HG02678 (cell line): Measurements from ENCODE around the gene DDAH2.

Source experiments
- ATAC-seq: cut with Tn5 transposase; IDR thresholded peaks from one replicate; pipeline ENCODE4 v1.9.1; 2021; ENCODE audit warnings: mild to moderate bottlenecking, moderate library complexity; ENCODE audit not compliant: unreplicated experiment

Gene DDAH2

DNA sequence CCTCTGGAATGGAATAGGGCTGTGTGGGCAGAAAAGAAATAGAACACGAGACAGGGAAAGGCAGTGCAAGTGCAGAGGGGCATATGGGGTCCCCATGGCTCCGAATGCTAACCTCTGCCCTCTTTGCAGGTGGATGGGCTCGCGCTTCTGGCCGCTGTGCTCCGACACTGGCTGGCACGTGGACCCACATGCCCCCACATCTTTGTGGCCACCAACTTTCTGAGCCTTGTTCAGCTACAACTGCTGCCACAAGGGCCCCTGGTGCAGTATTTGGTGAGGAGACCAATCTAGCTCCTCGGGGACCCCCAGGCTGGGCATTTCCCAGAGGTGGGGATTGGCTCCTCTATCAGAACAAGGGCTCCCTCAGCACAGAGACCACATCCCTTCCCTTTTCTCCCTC is 32.2 kb upstream of the DDAH2 start:
- no peak for ATAC-seq

DNA sequence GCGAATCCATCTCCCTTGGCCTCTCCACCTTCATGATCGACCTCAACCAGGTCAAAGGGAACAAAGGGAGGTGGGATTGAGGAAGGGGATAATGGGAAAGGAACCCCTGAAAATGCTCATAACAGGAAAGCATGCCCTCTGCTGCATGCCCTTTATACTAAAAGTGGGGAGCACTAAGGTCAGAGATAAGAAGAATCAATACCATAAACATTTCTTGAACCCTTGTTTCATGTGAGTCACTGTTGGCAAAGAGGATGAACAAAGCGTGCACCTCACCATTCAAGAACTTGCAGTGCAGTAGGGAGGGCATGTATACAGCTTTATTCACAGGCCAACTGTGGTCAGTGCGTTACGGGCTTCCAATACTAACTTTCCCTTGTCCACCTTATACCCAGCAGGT is 31.7 kb upstream of the DDAH2 start:
- ATAC-seq, result no peak

DNA sequence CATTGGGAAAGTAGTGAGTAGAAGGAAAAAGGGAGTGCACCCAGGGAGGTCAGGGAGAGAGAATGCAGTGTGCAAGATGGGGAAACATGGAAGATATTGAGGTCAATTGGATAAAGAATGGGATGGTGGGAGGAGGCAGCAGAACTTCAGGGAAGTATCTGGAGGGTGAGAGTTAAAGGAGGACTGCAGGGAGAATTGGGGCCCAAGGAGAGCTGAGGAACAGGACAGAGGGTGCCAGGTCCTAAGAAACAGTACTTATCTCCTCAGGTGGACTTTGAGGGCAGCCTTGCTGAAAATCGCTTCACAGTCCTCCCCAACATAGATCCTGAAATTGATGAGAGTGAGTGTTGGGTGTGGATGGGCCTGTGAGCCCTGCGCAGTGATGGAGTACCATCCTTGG is 29.2 kb upstream of the DDAH2 start:
- no peak for ATAC-seq

DNA sequence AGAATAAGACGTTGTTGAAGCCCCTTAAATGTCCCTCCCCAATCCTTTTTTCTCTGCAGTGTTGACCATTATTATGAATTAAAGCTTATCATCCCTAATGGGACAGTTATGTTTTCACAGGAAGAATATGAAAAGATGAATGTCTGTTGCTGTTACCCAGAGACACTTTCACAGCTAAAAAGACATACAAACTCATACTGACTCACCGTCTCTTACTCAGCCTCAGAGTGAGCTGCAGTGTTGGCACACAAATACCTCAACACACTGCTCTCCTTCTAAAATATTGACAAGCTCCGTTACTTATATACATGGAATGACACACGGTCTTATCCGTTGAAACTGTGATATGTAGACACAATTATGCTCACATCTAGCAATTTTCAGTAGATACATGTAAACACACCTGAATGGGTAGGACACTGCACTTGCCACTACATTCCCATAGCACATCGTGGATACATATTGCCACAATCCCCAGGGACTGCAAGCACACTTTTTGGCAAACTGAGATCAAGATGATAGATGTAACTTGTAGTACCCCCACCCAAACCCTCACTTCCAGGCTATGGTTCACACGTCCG is 23.7 kb upstream of the DDAH2 start:
- ATAC-seq, result no peak

DNA sequence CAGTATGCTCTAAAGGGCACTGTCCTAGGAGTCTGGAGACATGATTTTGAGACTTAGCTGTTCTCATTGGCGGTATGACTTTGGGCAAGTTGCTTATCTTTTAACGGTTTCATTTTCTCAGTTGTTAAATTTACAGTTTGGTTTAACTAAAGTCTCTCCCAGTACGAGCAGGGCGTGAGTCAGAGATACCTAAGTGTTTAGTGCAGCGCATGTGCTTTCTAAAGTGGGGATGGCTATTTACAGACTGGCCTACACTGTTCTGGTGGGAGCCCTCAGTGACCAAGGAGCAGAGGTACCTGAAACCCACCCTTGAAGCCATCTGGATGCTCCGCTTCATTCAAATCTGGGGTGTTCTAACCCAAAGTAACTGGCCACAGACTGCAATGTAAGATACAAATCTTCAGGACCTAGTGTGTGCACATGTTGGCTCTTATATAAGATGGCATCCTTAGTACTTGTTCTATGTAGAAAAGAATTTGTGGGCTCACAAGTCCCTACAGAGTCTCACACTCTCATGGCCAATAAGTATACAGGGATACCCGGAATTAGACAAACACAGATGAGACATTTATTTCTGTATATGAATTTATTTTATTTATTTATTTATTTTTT is 21.4 kb upstream of the DDAH2 start:
- ATAC-seq, result no peak

DNA sequence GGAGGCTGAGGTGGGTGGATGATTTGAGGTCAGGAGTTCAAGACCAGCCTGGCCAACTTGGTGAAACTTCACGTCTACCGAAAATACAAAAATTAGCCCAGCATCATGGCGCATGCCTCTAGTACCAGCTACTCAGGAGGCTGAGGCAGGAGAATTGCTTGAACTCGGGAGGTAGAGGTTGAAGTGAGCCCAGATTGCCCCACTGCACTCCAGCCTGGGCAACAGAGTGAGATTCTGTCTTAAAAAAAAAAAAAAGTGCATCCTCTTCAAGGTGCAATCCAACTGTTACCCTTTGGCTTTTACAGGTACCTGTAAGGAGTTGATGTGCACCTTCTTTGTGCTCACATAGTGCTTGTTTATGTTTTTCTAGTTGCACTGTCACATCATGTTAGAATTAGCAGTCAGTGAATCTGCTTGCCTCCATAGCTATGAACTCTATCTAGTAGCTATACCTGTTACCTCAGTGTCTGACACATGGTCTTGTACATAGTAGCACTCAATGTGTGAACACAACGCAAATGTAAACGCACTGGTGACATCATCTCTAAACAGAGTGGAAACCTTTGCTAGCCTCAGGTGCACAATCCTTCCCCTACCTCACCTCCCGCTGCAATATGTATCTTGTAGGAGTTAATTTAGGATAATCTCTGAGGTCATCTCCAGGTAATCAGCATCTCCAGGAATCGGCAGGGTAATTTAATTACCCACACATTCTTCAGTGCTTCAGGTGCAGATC is 20.4 kb upstream of the DDAH2 start:
- no peak for ATAC-seq

DNA sequence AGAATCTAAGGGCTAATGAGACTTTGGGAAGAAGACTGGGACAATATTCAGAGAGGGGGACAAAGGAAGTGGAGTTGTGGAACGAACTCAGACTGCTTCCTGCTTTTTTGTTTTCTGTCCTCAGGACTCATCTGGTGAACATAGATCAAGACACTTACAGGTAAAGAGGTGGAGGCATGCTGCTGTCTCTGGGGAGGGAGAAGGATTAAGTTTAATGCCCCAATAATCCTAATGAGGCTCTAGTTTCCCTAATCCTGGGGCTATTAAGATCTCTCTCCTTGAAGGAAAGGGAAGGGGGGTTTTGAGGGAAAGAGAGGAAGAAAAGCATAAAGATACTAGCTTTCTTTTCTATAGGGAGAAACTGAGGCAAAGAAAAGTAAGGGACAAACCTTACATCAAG is 15.3 kb upstream of the DDAH2 start:
- no peak for ATAC-seq

DNA sequence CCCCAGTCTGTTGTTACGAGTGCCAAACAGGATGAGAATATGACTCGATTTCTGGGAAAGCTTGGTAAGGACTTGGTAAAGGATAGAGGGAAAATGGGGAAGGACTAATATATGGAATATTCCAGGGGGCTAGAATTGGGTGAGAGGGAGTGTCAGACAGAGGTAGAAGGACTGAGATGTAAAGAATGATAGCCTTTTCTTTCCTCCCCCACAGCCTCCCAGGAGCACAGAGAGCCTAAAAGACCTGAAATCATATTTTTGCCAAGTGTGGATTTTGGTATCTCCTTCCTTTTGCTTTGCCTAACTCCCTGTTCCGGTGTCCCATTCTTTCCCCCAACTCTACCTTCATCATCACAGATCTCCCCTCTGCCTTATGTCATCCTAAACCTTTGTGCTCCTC is 13.8 kb upstream of the DDAH2 start:
- no peak for ATAC-seq

DNA sequence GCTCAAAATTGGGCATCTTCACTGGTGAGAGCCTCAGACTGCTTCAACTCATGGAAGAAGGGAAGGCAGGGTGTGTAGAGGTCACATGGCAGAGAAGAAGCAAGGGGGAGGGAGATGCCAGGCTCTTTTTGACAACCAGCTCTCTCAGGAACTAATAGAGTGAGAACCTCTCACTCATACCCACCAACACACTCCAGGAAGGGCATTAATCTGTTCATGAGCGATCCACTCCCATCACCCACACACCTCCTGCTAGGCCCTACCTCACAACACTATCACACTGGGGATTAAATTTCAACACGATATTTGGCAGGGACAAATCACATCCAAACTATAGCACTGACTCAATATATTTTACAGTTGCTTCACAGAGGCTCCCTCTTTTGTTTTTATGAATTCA is 12.7 kb upstream of the DDAH2 start:
- ATAC-seq, result no peak

DNA sequence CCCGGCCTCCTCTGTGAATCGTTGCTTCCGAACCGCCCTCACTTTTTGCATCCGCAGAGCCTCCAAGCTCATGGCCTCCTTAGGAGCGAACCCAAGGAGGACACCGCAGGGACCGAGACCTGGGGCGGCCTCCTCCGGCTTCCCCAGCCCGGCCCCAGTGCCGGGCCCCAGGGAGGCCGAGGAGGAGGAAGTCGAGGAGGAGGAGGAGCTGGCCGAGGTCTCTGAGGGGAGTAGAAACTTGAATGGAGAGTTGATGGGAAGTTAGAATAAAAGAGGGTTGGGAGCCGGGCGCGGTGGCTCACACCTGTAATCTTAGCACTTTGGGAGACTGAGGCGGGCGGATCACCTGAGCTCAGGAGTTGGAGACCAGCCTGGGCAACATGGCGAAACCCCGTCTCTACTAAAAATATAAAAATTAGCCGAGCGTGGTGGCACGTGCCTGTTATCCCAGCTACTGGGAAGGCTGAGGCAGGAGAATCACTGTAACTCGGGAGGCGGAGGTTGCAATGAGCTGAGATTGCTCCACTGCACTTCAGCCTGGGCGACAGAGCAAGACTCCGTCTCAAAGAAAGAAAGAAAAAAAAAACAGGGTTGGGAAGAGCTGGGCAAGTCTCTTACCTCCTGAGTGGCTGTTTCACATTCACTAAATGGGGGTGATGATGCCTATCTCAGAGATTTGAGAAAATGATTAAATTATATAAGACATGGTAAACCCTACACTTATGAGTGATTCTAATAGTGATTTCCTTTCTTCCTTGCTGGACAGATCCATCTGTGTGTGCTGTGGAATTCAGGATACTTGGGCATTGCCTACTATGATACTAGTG is 11.5 kb upstream of the DDAH2 start:
- ATAC-seq, result no peak

DNA sequence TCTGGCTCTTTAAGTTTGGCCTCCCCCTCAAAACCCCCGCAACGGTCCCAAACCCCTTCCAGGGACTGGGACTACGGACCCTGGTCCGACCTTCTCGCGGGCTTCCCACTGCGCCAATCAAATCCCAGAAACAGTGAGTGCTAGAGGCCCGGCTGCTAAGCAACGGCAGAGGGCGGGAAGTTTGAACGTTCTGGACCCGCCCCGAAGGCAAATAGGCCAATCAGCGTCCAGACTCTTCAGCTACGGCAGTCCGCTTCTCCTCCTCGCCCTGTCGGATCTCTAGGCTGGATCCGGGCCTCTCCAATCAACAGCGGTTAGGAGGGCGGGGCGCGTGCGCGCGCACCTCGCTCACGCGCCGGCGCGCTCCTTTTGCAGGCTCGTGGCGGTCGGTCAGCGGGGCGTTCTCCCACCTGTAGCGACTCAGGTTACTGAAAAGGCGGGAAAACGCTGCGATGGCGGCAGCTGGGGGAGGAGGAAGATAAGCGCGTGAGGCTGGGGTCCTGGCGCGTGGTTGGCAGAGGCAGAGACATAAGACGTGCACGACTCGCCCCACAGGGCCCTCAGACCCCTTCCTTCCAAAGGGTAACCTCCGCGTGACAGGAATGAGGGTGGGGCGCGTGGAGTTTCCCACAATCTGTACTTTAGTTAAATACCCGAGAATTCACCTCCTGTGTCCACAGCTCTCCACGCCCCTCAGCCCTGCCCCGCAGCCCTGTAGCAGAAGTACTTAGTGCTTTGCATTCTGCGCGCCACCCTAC is 10.7 kb upstream of the DDAH2 start, which contains the start of gene MSH5:
Gene MSH5 (plus strand): TSS at position 367 of the 758 bp plus-strand sequence. CDS start 462 bp downstream, outside the sequence.
- peak; percentile 84 for ATAC-seq

DNA sequence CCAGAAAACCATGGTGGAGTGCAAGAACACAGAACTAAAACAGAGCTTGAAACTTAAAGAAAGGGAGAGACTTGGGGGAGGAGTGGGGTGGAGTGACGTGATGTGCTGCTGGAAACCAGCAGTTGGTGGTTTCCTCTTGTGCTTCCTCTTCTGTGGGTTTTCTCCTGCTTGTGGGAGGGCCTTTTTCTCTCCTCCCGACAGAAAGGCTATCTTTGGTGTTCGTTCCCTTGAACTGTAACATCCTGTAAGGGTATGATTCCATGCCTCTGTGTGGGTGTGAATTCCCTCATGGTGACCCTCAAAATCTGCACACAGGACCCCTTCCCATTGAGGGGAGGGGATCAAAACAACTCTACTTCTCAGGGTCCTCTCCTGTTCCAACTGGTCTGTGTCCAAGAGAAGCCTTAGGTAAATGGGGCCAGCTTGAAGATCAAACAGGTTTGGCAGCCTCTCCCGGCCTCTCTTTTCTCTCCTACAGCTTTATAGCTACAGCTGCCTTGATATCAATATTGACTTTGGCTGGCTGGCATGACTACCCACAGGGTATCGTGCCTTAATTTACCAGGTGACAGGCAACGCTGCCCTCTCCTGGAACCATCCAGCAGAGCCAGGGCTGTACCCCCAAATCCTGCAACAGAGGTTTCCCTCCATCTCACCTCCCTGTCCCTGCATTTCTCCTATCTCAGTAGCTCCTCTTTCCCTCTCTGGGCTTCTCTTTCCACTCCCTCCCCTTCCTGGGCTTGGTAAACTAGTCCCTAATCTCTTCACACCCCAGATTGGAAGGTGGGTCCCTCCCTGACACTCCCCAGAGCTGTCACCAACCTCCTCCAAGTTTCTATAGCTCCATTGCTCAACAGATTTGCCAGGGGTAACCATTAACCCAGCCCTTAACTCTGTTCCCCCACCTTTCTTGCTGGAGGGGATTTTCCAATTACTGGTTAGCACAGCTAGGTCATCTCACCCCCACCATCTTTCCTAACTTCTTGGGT is 9.2 kb upstream of the DDAH2 start:
- ATAC-seq, result no peak

DNA sequence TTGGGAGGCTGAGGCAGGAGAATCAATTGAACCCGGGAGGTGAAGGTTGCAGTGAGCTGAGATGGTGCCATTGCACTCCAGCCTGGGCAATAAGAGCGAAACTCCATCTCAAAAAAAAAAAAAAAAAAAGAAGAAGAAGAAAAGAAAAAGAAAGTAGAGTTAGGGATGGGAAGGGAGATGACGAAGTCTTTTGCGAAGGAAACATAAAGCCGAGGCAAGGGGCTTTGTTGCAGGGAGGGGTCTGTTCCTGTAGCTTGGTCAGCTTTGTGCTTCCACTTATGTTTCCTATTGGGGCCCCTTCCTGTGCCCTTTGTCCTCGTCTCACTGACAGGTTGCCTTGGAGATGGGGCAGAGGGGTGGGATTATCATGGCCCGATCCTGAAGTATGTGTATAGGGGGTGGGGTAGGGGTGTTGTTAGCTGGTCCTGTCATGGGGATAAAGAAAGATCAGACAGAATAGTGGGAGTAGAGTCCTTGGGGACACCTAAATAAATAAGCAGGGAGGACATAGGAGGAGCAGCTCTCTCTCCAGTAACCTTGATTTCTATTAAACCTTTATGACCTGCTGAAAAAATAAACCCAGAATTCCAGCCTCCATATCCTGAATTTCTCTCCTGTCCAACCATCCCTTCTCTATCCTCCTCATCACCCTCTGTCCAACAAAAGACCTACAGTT is 8.4 kb upstream of the DDAH2 start:
- no peak for ATAC-seq

DNA sequence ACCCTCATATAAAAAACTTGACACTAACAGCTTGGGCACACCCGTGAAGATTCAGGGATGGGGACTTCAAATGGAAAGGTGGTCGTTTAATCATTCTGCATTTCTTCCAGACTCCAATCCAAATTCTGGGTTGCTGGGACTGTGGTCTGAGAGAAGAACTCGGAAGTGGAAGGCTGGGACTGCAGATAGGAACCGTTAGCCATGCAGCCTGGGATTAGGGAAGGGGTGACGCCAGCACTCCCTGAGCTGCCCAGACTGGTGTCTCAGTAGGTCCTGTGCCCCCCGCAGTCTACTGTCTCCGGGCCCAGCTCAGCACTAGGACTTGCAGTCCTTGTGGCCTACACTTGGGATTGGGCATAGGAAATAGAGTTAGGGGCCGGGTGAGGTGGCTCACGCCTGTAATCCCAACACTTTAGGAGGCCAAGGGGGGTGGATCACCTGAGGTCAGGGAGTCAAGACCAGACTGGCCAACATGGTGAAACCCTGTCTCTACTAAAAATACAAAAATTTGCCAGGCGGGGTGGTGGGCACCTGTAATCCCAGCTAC is 7.7 kb upstream of the DDAH2 start:
- ATAC-seq, result no peak

DNA sequence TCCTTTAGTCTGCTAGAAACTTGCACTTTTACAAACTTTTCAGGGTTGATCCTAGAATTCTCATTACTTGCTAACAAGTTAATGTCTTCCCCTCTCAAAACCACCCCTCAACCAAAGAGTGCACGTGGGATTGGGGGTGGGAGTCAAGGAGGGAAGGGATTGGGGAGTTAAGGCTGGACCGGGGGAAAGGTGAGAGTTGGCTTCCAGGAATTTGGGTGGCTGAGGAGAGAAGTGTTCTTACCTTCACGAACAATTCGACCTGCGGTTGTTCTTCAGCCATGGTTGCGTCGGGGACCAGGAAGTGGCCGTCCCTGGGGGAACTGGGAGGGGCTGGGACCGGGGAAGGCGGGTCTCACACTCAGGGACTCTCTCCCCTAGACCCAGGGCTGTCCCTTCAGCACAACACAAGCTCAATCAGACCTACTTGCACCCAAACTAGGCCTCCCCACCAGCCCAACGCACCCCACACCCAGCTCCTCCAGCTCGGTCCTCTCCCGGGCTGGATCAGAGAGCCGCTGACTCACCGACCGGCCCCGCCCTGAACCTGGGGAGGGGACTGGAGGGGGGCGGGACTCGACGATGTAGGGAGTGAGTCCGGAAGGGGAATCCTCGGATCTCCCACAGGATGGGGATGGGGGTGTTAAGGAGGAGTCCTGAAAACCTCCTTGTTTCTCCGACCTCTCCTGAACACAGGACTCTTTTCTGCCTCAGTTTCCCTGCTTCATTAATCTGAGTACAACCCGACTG is 7.1 kb upstream of the DDAH2 start, which contains the start of gene CLIC1:
Gene CLIC1 (minus strand): TSS at position 510 of the 747 bp plus-strand sequence. CDS start 230 bp downstream, at position 280.
- ATAC-seq, result no peak

DNA sequence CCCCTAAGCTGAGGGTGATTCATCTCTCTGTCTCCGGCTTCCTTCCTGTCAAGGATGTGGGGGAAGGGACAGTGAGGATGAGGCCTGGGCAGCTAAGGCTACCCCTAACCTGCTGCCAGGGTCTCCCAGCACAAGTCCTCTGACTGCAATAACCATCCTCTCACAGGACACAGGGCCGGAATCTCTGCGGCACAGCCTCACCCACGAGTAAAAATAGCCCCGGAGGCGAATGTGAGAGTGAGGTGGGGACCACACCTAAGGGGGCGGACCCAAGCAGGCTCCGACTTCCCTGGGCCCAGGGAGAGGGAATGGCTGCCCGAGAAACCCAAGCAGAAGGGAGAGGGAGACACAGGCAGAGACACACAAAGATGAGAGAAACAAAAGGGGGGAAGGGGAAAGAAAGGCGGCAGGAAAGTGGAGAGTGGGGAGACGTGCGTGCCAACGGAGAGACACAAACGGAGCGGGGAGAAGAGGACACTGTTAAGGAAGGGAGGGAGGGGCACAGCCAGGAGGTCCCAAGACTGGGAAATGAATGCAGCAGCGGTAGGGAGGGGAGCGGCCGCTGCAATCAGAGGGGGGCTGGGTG is 5.8 kb upstream of the DDAH2 start:
- ATAC-seq, result no peak

DNA sequence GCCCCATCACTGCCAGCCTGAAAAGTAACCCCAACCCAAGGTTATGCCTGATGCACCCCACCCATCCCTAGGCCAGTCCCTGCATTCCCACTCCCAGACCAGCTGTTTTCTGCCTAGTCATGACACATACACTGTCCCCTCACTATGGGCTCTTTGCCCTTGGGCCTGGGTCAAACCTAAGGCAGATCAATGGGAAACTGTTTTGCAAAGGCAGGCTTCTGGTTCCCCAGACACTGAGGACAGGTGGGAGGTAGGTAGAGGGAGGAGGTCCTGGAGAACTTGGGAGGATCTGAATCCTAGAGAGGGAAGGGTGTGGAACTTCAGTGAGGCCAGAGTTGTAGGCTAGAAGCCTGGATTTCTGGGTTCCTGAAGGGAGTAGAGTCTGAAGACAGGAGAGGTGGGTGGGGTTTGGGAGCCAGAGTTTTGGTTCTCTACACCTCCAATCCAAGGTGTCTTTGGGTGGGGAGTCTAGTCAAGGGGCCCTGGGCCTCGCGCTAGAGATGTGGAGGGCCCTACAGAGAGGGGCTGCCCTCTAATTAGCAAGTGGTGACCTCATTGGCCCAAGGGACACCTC is 5.2 kb upstream of the DDAH2 start:
- ATAC-seq, result no peak
